HEK293 (cell line): ENCODE measurements around the gene ENAM.

ENCODE experiments used
- CTCF ChIA-PET: fragments of 350-600 bp; formaldehyde crosslinking; extraction: SDS; loops from one replicate; lab custom pipeline; 2021; ENCODE audit warnings: antibody characterized with exemption; lab: Yijun Ruan, JAX
- POLR2A ChIA-PET: fragments of 300-600 bp; formaldehyde crosslinking; extraction: SDS; loops from one replicate; lab custom pipeline; 2020; ENCODE audit warnings: antibody characterized with exemption, inconsistent platforms; lab: Yijun Ruan, JAX
- H3K27ac ChIP-seq: fragments of 200-500 bp; sonication (Bioruptor generic); 2 replicates; pipeline ENCODE4 v1.5.1; 2014; ENCODE audit warnings: low read depth, low read length, control low read depth, inconsistent platforms; ENCODE audit errors: extremely low read depth
- H3K36me3 ChIP-seq, 2 experiments: fragments of 200-500 bp in 1 of 2; sonication (Bioruptor generic) in 1 of 2; 1 replicate in 1 of 2; 2 replicates in 1 of 2; pipeline ENCODE4 v1.5.1; 2014 to 2017; ENCODE audit warnings: inconsistent platforms in 2 of 2, low read length in 2 of 2; ENCODE audit not compliant: control insufficient read depth in 2 of 2, insufficient read depth in 1 of 2
- H3K4me1 ChIP-seq: fragments of 200-500 bp; sonication (Bioruptor generic); 2 replicates; pipeline ENCODE4 v1.5.1; 2014; ENCODE audit warnings: mild to moderate bottlenecking, low read length, inconsistent platforms; ENCODE audit not compliant: control insufficient read depth, insufficient read depth
- H3K4me3 ChIP-seq: 2 replicates; pipeline ENCODE4 v1.5.1; 2011; ENCODE audit warnings: low read depth, mild to moderate bottlenecking, control low read depth, low read length, moderate library complexity
- H3K9me3 ChIP-seq: fragments of 200-500 bp; sonication (Bioruptor generic); 2 replicates; pipeline ENCODE4 v1.5.1; 2014; ENCODE audit warnings: low read depth, low read length, inconsistent platforms; ENCODE audit not compliant: control insufficient read depth, insufficient read depth
- HIC1 ChIP-seq: fragments of 450-650 bp; formaldehyde crosslinking; IDR thresholded peaks from 2 replicates; pipeline ENCODE4 v1.5.1; 2016; ENCODE audit warnings: missing biosample characterization, missing genetic modification characterization
- HOXC10 ChIP-seq: sonication (generic); formaldehyde crosslinking; IDR thresholded peaks from 2 replicates; pipeline ENCODE4 v1.8.1; 2023; ENCODE audit warnings: mild to moderate bottlenecking, missing genetic modification reagents
- HOXD13 ChIP-seq: sonication (generic); formaldehyde crosslinking; IDR thresholded peaks from 2 replicates; pipeline ENCODE4 v1.8.0; 2022; ENCODE audit warnings: missing genetic modification reagents, borderline replicate concordance
- INSM2 ChIP-seq: fragments of 450-650 bp; formaldehyde crosslinking; IDR thresholded peaks from 2 replicates; pipeline ENCODE4 v1.5.1; 2016; ENCODE audit warnings: missing biosample characterization, missing genetic modification characterization
- PRDM4 ChIP-seq: fragments of 450-650 bp; formaldehyde crosslinking; IDR thresholded peaks from 2 replicates; pipeline ENCODE4 v1.5.1; 2017; ENCODE audit warnings: missing biosample characterization, missing genetic modification characterization
- SETDB1 ChIP-seq: IDR thresholded peaks from one replicate; pipeline ENCODE4 v1.6.1; 2017; ENCODE audit warnings: mild to moderate bottlenecking, low read length, moderate library complexity, mixed read lengths; ENCODE audit not compliant: insufficient read length
- SP7 ChIP-seq: fragments of 450-650 bp; formaldehyde crosslinking; IDR thresholded peaks from 2 replicates; pipeline ENCODE4 v1.5.1; 2016; ENCODE audit warnings: missing biosample characterization, missing genetic modification characterization
- ZBTB44 ChIP-seq: fragments of 450-650 bp; IDR thresholded peaks from 2 replicates; pipeline ENCODE4 v1.5.1; 2018; ENCODE audit warnings: missing biosample characterization, mild to moderate bottlenecking, missing genetic modification characterization
- ZBTB49 ChIP-seq: fragments of 450-650 bp; formaldehyde crosslinking; IDR thresholded peaks from 2 replicates; pipeline ENCODE4 v1.5.1; 2016; ENCODE audit warnings: missing biosample characterization, missing genetic modification characterization, low read depth
- ZBTB8A ChIP-seq: fragments of 450-650 bp; formaldehyde crosslinking; IDR thresholded peaks from 2 replicates; pipeline ENCODE4 v1.5.1; 2016; ENCODE audit warnings: missing biosample characterization, missing genetic modification characterization
- ZNF148 ChIP-seq: fragments of 450-650 bp; formaldehyde crosslinking; IDR thresholded peaks from 2 replicates; pipeline ENCODE4 v1.5.0; 2017; ENCODE audit warnings: missing biosample characterization, missing genetic modification characterization, borderline replicate concordance
- ZNF19 ChIP-seq: fragments of 450-650 bp; formaldehyde crosslinking; IDR thresholded peaks from 2 replicates; pipeline ENCODE4; 2016; ENCODE audit warnings: missing biosample characterization, missing genetic modification characterization, low read depth
- ZNF223 ChIP-seq: fragments of 450-650 bp; formaldehyde crosslinking; IDR thresholded peaks from 2 replicates; pipeline ENCODE4 v1.5.1; 2016; ENCODE audit warnings: missing biosample characterization, missing genetic modification characterization
- ZNF23 ChIP-seq: fragments of 450-650 bp; formaldehyde crosslinking; IDR thresholded peaks from 2 replicates; pipeline ENCODE4 v1.5.1; 2016; ENCODE audit warnings: missing biosample characterization, missing genetic modification characterization, borderline replicate concordance
- ZNF266 ChIP-seq: fragments of 450-650 bp; formaldehyde crosslinking; IDR thresholded peaks from 2 replicates; pipeline ENCODE4 v1.5.1; 2016; ENCODE audit warnings: missing biosample characterization, missing genetic modification characterization, low read depth
- ZNF280C ChIP-seq: fragments of 450-650 bp; formaldehyde crosslinking; IDR thresholded peaks from 2 replicates; pipeline ENCODE4 v1.5.1; 2016; ENCODE audit warnings: missing biosample characterization, missing genetic modification characterization
- ZNF362 ChIP-seq: fragments of 450-650 bp; formaldehyde crosslinking; IDR thresholded peaks from 2 replicates; pipeline ENCODE4 v1.5.1; 2016; ENCODE audit warnings: missing biosample characterization, missing genetic modification characterization
- ZNF404 ChIP-seq: fragments of 450-650 bp; formaldehyde crosslinking; IDR thresholded peaks from 2 replicates; pipeline ENCODE4 v1.5.1; 2017; ENCODE audit warnings: missing biosample characterization, missing genetic modification characterization
- ZNF768 ChIP-seq: fragments of 450-650 bp; formaldehyde crosslinking; IDR thresholded peaks from 2 replicates; pipeline ENCODE4 v1.5.1; 2018; ENCODE audit warnings: missing biosample characterization, mild to moderate bottlenecking, missing genetic modification characterization
- ZSCAN30 ChIP-seq: fragments of 450-650 bp; IDR thresholded peaks from 2 replicates; pipeline ENCODE4 v1.5.1; 2018; ENCODE audit warnings: missing biosample characterization, mild to moderate bottlenecking, missing genetic modification characterization, moderate library complexity

ENAM gene

GRCh38 chr4:70630162-70630561, 1.6 kb downstream of the ENAM start:
- ChIA-PET POLR2A (no interaction called here), CTCF (no interaction called here)
- Histone ChIP-seq H3K36me3 (no peaks in the 10 kb centered on the region), H3K4me3 (no peak overlapping the region), H3K4me1 (no peaks in the 10 kb centered on the region), H3K27ac (no peak overlapping the region), H3K9me3 (no peaks in the 10 kb centered on the region)
- no peak for TF ChIP-seq ZNF148 (tag by site-specific recombination)
- TF ChIP-seq HOXD13 (CRISPR knock-in tag) = no peak
- TF ChIP-seq ZNF266 (tag by site-specific recombination) = no peak
- no peak for TF ChIP-seq PRDM4 (tag by site-specific recombination)
- no peak for TF ChIP-seq ZNF404 (tag by site-specific recombination)
- no peak for TF ChIP-seq ZBTB44 (tag by site-specific recombination)
- no peak for TF ChIP-seq SP7 (tag by site-specific recombination)
- no peak for TF ChIP-seq ZNF223 (tag by site-specific recombination)
- TF ChIP-seq ZNF19 = no peak
- TF ChIP-seq ZBTB8A = no peak
- TF ChIP-seq SETDB1 = no peak
- TF ChIP-seq ZBTB49 (tag by site-specific recombination) = no peak
- TF ChIP-seq ZNF280C (tag by site-specific recombination) = no peak
- no peak for TF ChIP-seq INSM2
- no peak for TF ChIP-seq HIC1 (tag by site-specific recombination)
- no peak for TF ChIP-seq HOXC10
- no peak for TF ChIP-seq ZNF362
- TF ChIP-seq ZSCAN30 (tag by site-specific recombination) = no peak
- no peak for TF ChIP-seq ZNF768
- TF ChIP-seq ZNF23 (tag by site-specific recombination) = no peak
